Neuronal stem cell (in vitro differentiated cells): ENCODE measurements around the gene SKIDA1.

Experiments used
- DNase-seq: peaks from one replicate; pipeline ENCODE4 v3.0.0-alpha.2; 2013; ENCODE audit warnings: low spot score
- H2AFZ ChIP-seq: one replicate; pipeline ENCODE4 v1.6.1; 2013; ENCODE audit warnings: mild to moderate bottlenecking, low read length, inconsistent platforms
- H2AK5ac ChIP-seq: 2 replicates; pipeline ENCODE4 v1.6.1; 2013; ENCODE audit warnings: low read depth, mild to moderate bottlenecking, inconsistent platforms, low read length, moderate library complexity, mixed read lengths
- H2BK120ac ChIP-seq: 2 replicates; pipeline ENCODE4 v1.6.1; 2013; ENCODE audit warnings: low read depth, mild to moderate bottlenecking, inconsistent platforms, low read length, moderate library complexity, mixed read lengths
- H2BK12ac ChIP-seq: one replicate; pipeline ENCODE4 v1.6.1; 2013; ENCODE audit warnings: low read length, inconsistent platforms
- H2BK15ac ChIP-seq: 2 replicates; pipeline ENCODE4 v1.6.1; 2013; ENCODE audit warnings: mild to moderate bottlenecking, low read length, inconsistent platforms, mixed read lengths
- H2BK5ac ChIP-seq: one replicate; pipeline ENCODE4 v1.6.1; 2013; ENCODE audit warnings: inconsistent platforms, mild to moderate bottlenecking, low read length, moderate library complexity
- H3K14ac ChIP-seq: one replicate; pipeline ENCODE4 v1.6.1; 2013; ENCODE audit warnings: low read length, inconsistent platforms
- H3K18ac ChIP-seq: 2 replicates; pipeline ENCODE4 v1.6.1; 2013; ENCODE audit warnings: low read length, inconsistent platforms
- H3K23ac ChIP-seq: 2 replicates; pipeline ENCODE4 v1.6.1; 2013; ENCODE audit warnings: low read depth, mild to moderate bottlenecking, mixed read lengths, low read length, inconsistent platforms; ENCODE audit not compliant: poor library complexity
- H3K27ac ChIP-seq: replicated peaks from 3 replicates; pipeline ENCODE4 v1.5.1; 2013; ENCODE audit warnings: low read length, inconsistent platforms
- H3K27me3 ChIP-seq, 3 experiments: 2 replicates each; pipeline ENCODE4 v1.6.1; 2013; ENCODE audit warnings: low read length in 3 of 3, mild to moderate bottlenecking in 2 of 3, inconsistent platforms in 1 of 3, low read depth in 1 of 3, mixed read lengths in 1 of 3, moderate library complexity in 1 of 3; ENCODE audit not compliant: control insufficient read depth in 3 of 3, insufficient read depth in 3 of 3
- H3K36me3 ChIP-seq, 2 donors: replicated peaks in 1 of 2; 2 replicates each; pipeline ENCODE4 v1.6.1; 2013; ENCODE audit warnings: low read length in 2 of 2; ENCODE audit not compliant: control insufficient read depth in 2 of 2, insufficient read depth in 2 of 2
- H3K4ac ChIP-seq: 2 replicates; pipeline ENCODE4 v1.6.1; 2013; ENCODE audit warnings: inconsistent platforms, mild to moderate bottlenecking, low read length, moderate library complexity
- H3K4me1 ChIP-seq, 2 donors: 1 replicate in 1 of 2; 2 replicates in 1 of 2; pipeline ENCODE4 v1.6.1; 2013; ENCODE audit warnings: low read length in 2 of 2, low read depth in 1 of 2; ENCODE audit not compliant: control insufficient read depth in 2 of 2, insufficient read depth in 1 of 2
- H3K4me2 ChIP-seq: one replicate; pipeline ENCODE4 v1.6.1; 2013; ENCODE audit warnings: mild to moderate bottlenecking, low read length, inconsistent platforms; ENCODE audit not compliant: insufficient read depth, poor library complexity, severe bottlenecking
- H3K4me3 ChIP-seq, 2 donors: 2 replicates each; pipeline ENCODE4 v1.5.1; 2013; ENCODE audit warnings: low read length in 2 of 2, mild to moderate bottlenecking in 2 of 2, inconsistent platforms in 1 of 2, moderate library complexity in 1 of 2
- H3K79me1 ChIP-seq: one replicate; pipeline ENCODE4 v1.6.1; 2013; ENCODE audit warnings: low read depth, mild to moderate bottlenecking, inconsistent platforms, low read length, moderate library complexity
- H3K9ac ChIP-seq: one replicate; pipeline ENCODE4 v1.6.1; 2013; ENCODE audit warnings: mild to moderate bottlenecking, low read depth, low read length, inconsistent platforms; ENCODE audit not compliant: poor library complexity
- H3K9me3 ChIP-seq, 2 donors: replicated peaks in 1 of 2; 2 replicates each; pipeline versions ENCODE3 to v1.6.1; 2013; ENCODE audit warnings: low read length in 2 of 2, mild to moderate bottlenecking in 2 of 2, inconsistent platforms in 1 of 2, low read depth in 1 of 2, mixed read lengths in 1 of 2, moderate library complexity in 1 of 2; ENCODE audit not compliant: control insufficient read depth in 2 of 2, insufficient read depth in 1 of 2
- H4K8ac ChIP-seq: one replicate; pipeline ENCODE4 v1.6.1; 2013; ENCODE audit warnings: low read depth, mild to moderate bottlenecking, inconsistent platforms, low read length, moderate library complexity
- H4K91ac ChIP-seq: one replicate; pipeline ENCODE4 v1.6.1; 2013; ENCODE audit warnings: low read length, low read depth, mild to moderate bottlenecking, inconsistent platforms; ENCODE audit not compliant: poor library complexity
- WGBS, 2 donors: extraction: QIAGEN DNeasy Blood & Tissue Kit; methylation state at CpG; one replicate each; pipeline ENCODE4 v1.1.7; 2013; ENCODE audit warnings: missing lambda C conversion rate in 2 of 2, mixed read lengths in 1 of 2; ENCODE audit not compliant: insufficient read length in 2 of 2, insufficient replicate concordance in 1 of 2; ENCODE audit errors: extremely low coverage in 2 of 2; 5-methylcytosine and 5-hydroxymethylcytosine counted together

SKIDA1 gene

GRCh38 chr10:21495002-21495751 is 30.3 kb downstream of the SKIDA1 start:
- Histone ChIP-seq H3K4me1 (peaks cover 6 to 16% of the 10 kb centered on the region in 2 donors), H3K27ac (peak overlapping the region; percentile 65), H4K8ac (no peak overlapping the region), H2BK120ac (no peak overlapping the region), H3K9me3 (no peaks in the 10 kb centered on the region), H3K4ac (no peak overlapping the region), H3K14ac (no peak overlapping the region), H3K27me3 (no peaks in the 10 kb centered on the region), H2BK15ac (peak overlapping the region; percentile 89), H2AFZ (peak overlapping the region; percentile 85), H2BK12ac (peak overlapping the region; percentile 46), H2AK5ac (peak overlapping the region; percentile 61), H3K4me3 (peak overlapping the region; percentile 82 to 97), H3K23ac (no peak overlapping the region), H3K4me2 (peak overlapping the region; percentile 96), H4K91ac (no peak overlapping the region), H3K18ac (peak overlapping the region; percentile 96), H2BK5ac (peak overlapping the region; percentile 94), H3K9ac (peak overlapping the region; percentile 93), H3K36me3 (no peaks in the 10 kb centered on the region), H3K79me1 (peaks cover 9% of the 10 kb centered on the region)
- no peak for DNase-seq
- WGBS, 2 donors = no CpG with 5 or more reads among the region's 42 CpGs

- no peak for DNase-seq
These were observed 31.1 kb downstream of the SKIDA1 start for GRCh38 chr10:21494191-21495001.

GRCh38 chr10:21493784-21494183 is 31.7 kb downstream of the SKIDA1 start:
- no CpG with 5 or more reads among the region's 9 CpGs for WGBS, 2 donors
- no peak for DNase-seq
- H3K4me2 ChIP-seq = peak overlapping the region; percentile 96

More at GRCh38 chr10:21494191-21495001, 31.1 kb downstream of the SKIDA1 start:
- peaks cover 4 to 16% of the 10 kb centered on the region in 2 donors for H3K4me1 ChIP-seq
- H3K4me2 ChIP-seq = peak overlapping the region; percentile 96
- H3K9me3 ChIP-seq = no peaks in the 10 kb centered on the region
- H3K9ac ChIP-seq = peak overlapping the region; percentile 86
- H3K18ac ChIP-seq = peak overlapping the region; percentile 90
- peak overlapping the region; percentile 75 for H3K23ac ChIP-seq
- no peaks in the 10 kb centered on the region for H3K27me3 ChIP-seq
- no CpG with 5 or more reads among the region's 66 CpGs for WGBS, 2 donors
- peak overlapping the region; percentile 89 for H2BK15ac ChIP-seq
- peak overlapping the region; percentile 93 for H2BK5ac ChIP-seq
- H3K14ac ChIP-seq = peak overlapping the region; percentile 60
- H3K4ac ChIP-seq = peak overlapping the region; percentile 4
- H2BK12ac ChIP-seq = peak overlapping the region; percentile 59
- H2AFZ ChIP-seq = peak overlapping the region; percentile 85
- peak overlapping the region; percentile 67 for H2AK5ac ChIP-seq
- peak overlapping the region; percentile 82 to 97 for H3K4me3 ChIP-seq
- no peak overlapping the region for H3K27ac ChIP-seq
- peaks cover 9% of the 10 kb centered on the region for H3K79me1 ChIP-seq
- H3K36me3 ChIP-seq = no peaks in the 10 kb centered on the region
- H4K91ac ChIP-seq = no peak overlapping the region
- peak overlapping the region; percentile 74 for H2BK120ac ChIP-seq
- H4K8ac ChIP-seq = no peak overlapping the region

GRCh38 chr10:21492421-21492820 is 33.1 kb downstream of the SKIDA1 start:
- no peak overlapping the region for H3K4me2 ChIP-seq
- no peak for DNase-seq
- H4K8ac ChIP-seq = no peak overlapping the region
- H3K4me1 ChIP-seq = peaks cover 6 to 10% of the 10 kb centered on the region in 2 donors
- no peak overlapping the region for H3K9ac ChIP-seq
- H2BK15ac ChIP-seq = no peak overlapping the region
- H2BK120ac ChIP-seq = no peak overlapping the region
- H3K36me3 ChIP-seq = no peaks in the 10 kb centered on the region
- H3K4ac ChIP-seq = no peak overlapping the region
- no peaks in the 10 kb centered on the region for H3K9me3 ChIP-seq
- H3K14ac ChIP-seq = no peak overlapping the region
- no peak overlapping the region for H2AFZ ChIP-seq
- H3K23ac ChIP-seq = no peak overlapping the region
- H3K18ac ChIP-seq = no peak overlapping the region
- H3K4me3 ChIP-seq = no peak overlapping the region
- no peak overlapping the region for H3K27ac ChIP-seq
- no peak overlapping the region for H2AK5ac ChIP-seq
- WGBS, 2 donors = no CpG with 5 or more reads among the region's 3 CpGs
- H3K27me3 ChIP-seq = no peaks in the 10 kb centered on the region
- H4K91ac ChIP-seq = no peak overlapping the region
- peaks cover 9% of the 10 kb centered on the region for H3K79me1 ChIP-seq
- no peak overlapping the region for H2BK12ac ChIP-seq
- H2BK5ac ChIP-seq = no peak overlapping the region

More at GRCh38 chr10:21493784-21494183, 31.7 kb downstream of the SKIDA1 start:
- H2AK5ac ChIP-seq = peak overlapping the region; percentile 67
- no peaks in the 10 kb centered on the region for H3K36me3 ChIP-seq
- no peaks in the 10 kb centered on the region for H3K27me3 ChIP-seq
- H3K9me3 ChIP-seq = no peaks in the 10 kb centered on the region
- H2BK12ac ChIP-seq = no peak overlapping the region
- H2BK120ac ChIP-seq = peak overlapping the region; percentile 74
- H2BK15ac ChIP-seq = peak overlapping the region; percentile 23
- no peak overlapping the region for H4K91ac ChIP-seq
- H2AFZ ChIP-seq = no peak overlapping the region
- H3K4ac ChIP-seq = no peak overlapping the region
- H3K23ac ChIP-seq = no peak overlapping the region
- peak overlapping the region in 1 of 2 donors; percentile 97 for H3K4me3 ChIP-seq
- H3K9ac ChIP-seq = no peak overlapping the region
- H4K8ac ChIP-seq = no peak overlapping the region
- no peak overlapping the region for H3K27ac ChIP-seq
- peaks cover 9% of the 10 kb centered on the region for H3K79me1 ChIP-seq
- no peak overlapping the region for H3K14ac ChIP-seq
- no peak overlapping the region for H2BK5ac ChIP-seq
- peaks cover 4 to 19% of the 10 kb centered on the region in 2 donors for H3K4me1 ChIP-seq
- peak overlapping the region; percentile 90 for H3K18ac ChIP-seq
